Common myeloid progenitor, CD34-positive (primary cell): Measurements from ENCODE around the gene NPHP4.

ENCODE experiments used
- CTCF ChIA-PET: fragments of 350-600 bp; sonication (Branson Sonifier 250); formaldehyde crosslinking; loops from one replicate; lab custom pipeline; 2021; ENCODE audit warnings: antibody characterized with exemption; lab: Charles Lee
- POLR2A ChIA-PET: fragments of 350-600 bp; sonication (Branson Sonifier 250); formaldehyde crosslinking; loops from one replicate; lab custom pipeline; 2021; ENCODE audit warnings: antibody characterized with exemption; lab: Charles Lee
- DNase-seq, 3 donors: peaks; one replicate each; pipeline versions ENCODE4 v3.0.0 to v3.0.0-alpha.2; 2013
- H3K27ac ChIP-seq, 2 experiments: 1 replicate in 1 of 2; 2 replicates in 1 of 2; pipeline ENCODE4 v1.7.0; 2013; ENCODE audit warnings: inconsistent platforms in 2 of 2, low read length in 2 of 2, mild to moderate bottlenecking in 2 of 2, low read depth in 1 of 2, moderate library complexity in 1 of 2; ENCODE audit not compliant: severe bottlenecking in 2 of 2, insufficient read depth in 1 of 2, poor library complexity in 1 of 2
- H3K27me3 ChIP-seq, 5 experiments: replicated peaks in 2 of 5; 1 replicate in 3 of 5; 2 replicates in 2 of 5; pipeline versions ENCODE4 v1.6.1 to v1.7.0; 2013; ENCODE audit warnings: low read length in 4 of 5, mild to moderate bottlenecking in 2 of 5, moderate library complexity in 2 of 5, inconsistent platforms in 1 of 5; ENCODE audit not compliant: insufficient read depth in 5 of 5, control insufficient read depth in 4 of 5
- H3K36me3 ChIP-seq, 4 experiments: 1 replicate in 2 of 4; 2 replicates in 2 of 4; pipeline versions ENCODE4 v1.6.1 to v1.7.0; 2013; ENCODE audit warnings: low read length in 3 of 4, control low read depth in 1 of 4, mild to moderate bottlenecking in 1 of 4; ENCODE audit not compliant: control insufficient read depth in 4 of 4, insufficient read depth in 4 of 4
- H3K4me1 ChIP-seq, 4 experiments: 1 replicate in 3 of 4; 2 replicates in 1 of 4; pipeline versions ENCODE4 v1.6.1 to v1.7.1; 2013; ENCODE audit warnings: low read length in 3 of 4, mild to moderate bottlenecking in 3 of 4, control low read depth in 1 of 4, inconsistent platforms in 1 of 4, moderate library complexity in 1 of 4; ENCODE audit not compliant: control insufficient read depth in 4 of 4, insufficient read depth in 4 of 4; ENCODE audit errors: control extremely low read depth in 1 of 4
- H3K4me3 ChIP-seq, 7 experiments: 1 replicate in 4 of 7; 2 replicates in 3 of 7; pipeline versions ENCODE4 v1.5.1 to v1.7.0; 2013; ENCODE audit warnings: mild to moderate bottlenecking in 7 of 7, low read length in 6 of 7, moderate library complexity in 6 of 7, inconsistent platforms in 2 of 7, low read depth in 2 of 7, control low read depth in 1 of 7; ENCODE audit not compliant: insufficient read depth in 4 of 7, control insufficient read depth in 1 of 7; ENCODE audit errors: extremely low read depth in 1 of 7
- H3K9me3 ChIP-seq, 5 experiments: 1 replicate in 4 of 5; 2 replicates in 1 of 5; pipeline versions ENCODE4 v1.6.1 to v1.7.1; 2013; ENCODE audit warnings: low read length in 4 of 5, mild to moderate bottlenecking in 2 of 5, inconsistent platforms in 1 of 5, low read depth in 1 of 5, moderate library complexity in 1 of 5; ENCODE audit not compliant: control insufficient read depth in 4 of 5, insufficient read depth in 2 of 5; ENCODE audit errors: control extremely low read depth in 1 of 5
- WGBS: methylation state at CpG from one replicate; pipeline ENCODE4 v1.1.5; 2013; ENCODE audit not compliant: insufficient coverage; 5-methylcytosine and 5-hydroxymethylcytosine counted together

Gene NPHP4

GRCh38 chr1:5995871-5996630, 3.8 kb upstream of the NPHP4 start:
- no peaks in the 10 kb centered on the region for H3K9me3 ChIP-seq
- POLR2A ChIA-PET = no interaction called here
- WGBS = 97% methylated on average over 15 of the region's 17 CpGs

GRCh38 chr1:5994713-5995621, 2.7 kb upstream of the NPHP4 start:
- CTCF ChIA-PET = interaction anchor here (0.6 to 3.0 kb wide), 6 partner anchors 23 to 50 kb away, joined by 3 to 20 read pairs (median 3); no protein-coding TSS in a partner anchor
- Histone ChIP-seq H3K4me1 (peaks cover 2 to 39% (median 36%) of the 10 kb centered on the region in 4 experiments), H3K36me3 (peaks cover 0 to 6% (median 4%) of the 10 kb centered on the region in 4 experiments), H3K27me3 (no peaks in the 10 kb centered on the region), H3K4me3 (peak overlapping the region in 5 of 7 experiments; percentile 62 to 86 (median 78)), H3K27ac (peak overlapping the region; percentile 16 to 33), H3K9me3 (no peaks in the 10 kb centered on the region)
- peak in 2 of 3 donors; percentile 72 to 74 for DNase-seq
- 61% methylated on average over 29 of the region's 29 CpGs for WGBS
- POLR2A ChIA-PET = no interaction called here

More at GRCh38 chr1:5995871-5996630, 3.8 kb upstream of the NPHP4 start:
- H3K4me3 ChIP-seq = no peak overlapping the region
- peaks cover 0 to 8% (median 5%) of the 10 kb centered on the region in 4 experiments for H3K36me3 ChIP-seq
- H3K27ac ChIP-seq = no peak overlapping the region
- H3K27me3 ChIP-seq = no peaks in the 10 kb centered on the region
- CTCF ChIA-PET = interaction anchor here (1.4 kb wide), 1 partner anchor 40 kb away, joined by 3 read pairs; no protein-coding TSS in a partner anchor
- no peak for DNase-seq
- peaks cover 2 to 35% (median 31%) of the 10 kb centered on the region in 4 experiments for H3K4me1 ChIP-seq

- H3K9me3 ChIP-seq = no peaks in the 10 kb centered on the region
- POLR2A ChIA-PET = interaction anchor here (0.7 to 0.8 kb wide), 2 partner anchors 32 to 34 kb away, joined by 3 to 5 read pairs; no protein-coding TSS in a partner anchor
- peak overlapping the region in 1 of 2 experiments; percentile 65 for H3K27ac ChIP-seq
- peaks cover 2 to 39% (median 36%) of the 10 kb centered on the region in 4 experiments for H3K4me1 ChIP-seq
- 31% methylated on average over 24 of the region's 29 CpGs for WGBS
- peak overlapping the region; percentile 56 to 86 (median 78) for H3K4me3 ChIP-seq
- peak in 2 of 3 donors; percentile 58 to 65 for DNase-seq
- H3K27me3 ChIP-seq = no peaks in the 10 kb centered on the region
- CTCF ChIA-PET = interaction anchor here (0.6 to 3.0 kb wide), 7 partner anchors 9 to 56 kb away, joined by 3 to 20 read pairs (median 3); no protein-coding TSS in a partner anchor
- peaks cover 0 to 6% (median 4%) of the 10 kb centered on the region in 4 experiments for H3K36me3 ChIP-seq
These were observed 1.6 kb upstream of the NPHP4 start for GRCh38 chr1:5993556-5994491.

- H3K27ac ChIP-seq = peak overlapping the region in 1 of 2 experiments; percentile 65
- CTCF ChIA-PET = interaction anchor here (0.7 to 3.0 kb wide), 7 partner anchors 9 to 52 kb away, joined by 3 to 20 read pairs (median 4); no protein-coding TSS in a partner anchor
- POLR2A ChIA-PET = interaction anchor here (0.8 to 1.0 kb wide), 3 partner anchors 33 to 40 kb away, joined by 3 to 6 read pairs (median 4); no protein-coding TSS in a partner anchor
- H3K27me3 ChIP-seq = no peaks in the 10 kb centered on the region
- H3K4me3 ChIP-seq = peak overlapping the region; percentile 66 to 86 (median 78)
- peaks cover 2 to 39% (median 36%) of the 10 kb centered on the region in 4 experiments for H3K4me1 ChIP-seq
- WGBS = 0% methylated on average over 48 of the region's 49 CpGs
- DNase-seq = peak in 2 of 3 donors; percentile 28 to 40
- H3K36me3 ChIP-seq = peaks cover 0 to 6% (median 4%) of the 10 kb centered on the region in 4 experiments
- H3K9me3 ChIP-seq = no peaks in the 10 kb centered on the region
These were observed 760 bp upstream of the NPHP4 start for GRCh38 chr1:5992814-5993555.

GRCh38 chr1:5991381-5992025, 722 bp downstream of the NPHP4 start:
- Histone ChIP-seq H3K4me3 (peak overlapping the region; percentile 56 to 86 (median 78)), H3K27me3 (no peaks in the 10 kb centered on the region), H3K4me1 (peaks cover 2 to 39% (median 36%) of the 10 kb centered on the region in 4 experiments), H3K36me3 (peaks cover 0 to 6% (median 3%) of the 10 kb centered on the region in 4 experiments), H3K27ac (peak overlapping the region; percentile 90 to 94), H3K9me3 (no peaks in the 10 kb centered on the region)
- POLR2A ChIA-PET = no interaction called here
- DNase-seq = peak in 2 of 3 donors; percentile 41 to 50
- WGBS = under 1% methylated on average over 43 of the region's 60 CpGs
- CTCF ChIA-PET = interaction anchor here (1.6 kb wide), 2 partner anchors 10 to 19 kb away, joined by 3 read pairs; no protein-coding TSS in a partner anchor
